Fibroblast of lung (primary cell): ENCODE data around the gene PELO. TPM values are rescaled to one million over a fixed set of nuclear protein-coding genes. Genes with fewer than 3 reads are reported as not detected.

ENCODE experiments used
- DNase-seq, 2 donors: peaks; one replicate each; pipeline versions ENCODE4 v3.0.0 to v3.0.0-alpha.2; 2010; ENCODE audit warnings: low read depth in 2 of 2
- H2AFZ ChIP-seq: 2 replicates; pipeline ENCODE4 v1.5.1; 2012; ENCODE audit warnings: low read length, control low read depth, inconsistent platforms
- H3K27ac ChIP-seq: 2 replicates; pipeline ENCODE4 v1.5.1; 2011; ENCODE audit warnings: low read length, control low read depth; ENCODE audit not compliant: insufficient read depth
- H3K27me3 ChIP-seq: 2 replicates; pipeline ENCODE4 v1.5.1; 2011; ENCODE audit warnings: mild to moderate bottlenecking, low read length; ENCODE audit not compliant: control insufficient read depth, insufficient read depth
- H3K36me3 ChIP-seq: 2 replicates; pipeline ENCODE4 v1.5.1; 2011; ENCODE audit warnings: low read length; ENCODE audit not compliant: control insufficient read depth, insufficient read depth
- H3K4me1 ChIP-seq: 2 replicates; pipeline ENCODE4 v1.5.1; 2011; ENCODE audit warnings: low read length; ENCODE audit not compliant: control insufficient read depth, insufficient read depth; ENCODE audit errors: extremely low read depth
- H3K4me2 ChIP-seq: 2 replicates; pipeline ENCODE4 v1.5.1; 2011; ENCODE audit warnings: low read length, control low read depth; ENCODE audit not compliant: insufficient read depth; ENCODE audit errors: extremely low read depth
- H3K4me3 ChIP-seq, 4 experiments: fragments of 200-600 bp in 1 of 4; sonication (generic) in 1 of 4; replicated peaks in 1 of 4; 2 replicates each; pipeline ENCODE4 v1.5.1; 2011 to 2016; ENCODE audit warnings: low read length in 4 of 4, low read depth in 3 of 4, mild to moderate bottlenecking in 3 of 4, control low read depth in 2 of 4, inconsistent platforms in 1 of 4, mixed read lengths in 1 of 4; ENCODE audit not compliant: insufficient read depth in 1 of 4; ENCODE audit errors: control extremely low read depth in 1 of 4
- H3K79me2 ChIP-seq: 2 replicates; pipeline ENCODE4 v1.5.1; 2012; ENCODE audit warnings: mild to moderate bottlenecking, low read length, inconsistent platforms; ENCODE audit not compliant: control insufficient read depth, insufficient read depth
- H3K9ac ChIP-seq: 2 replicates; pipeline ENCODE4 v1.5.1; 2011; ENCODE audit warnings: mild to moderate bottlenecking, low read length, control low read depth; ENCODE audit not compliant: insufficient read depth
- H3K9me3 ChIP-seq: 2 replicates; pipeline ENCODE4 v1.5.1; 2012; ENCODE audit warnings: low read depth, low read length; ENCODE audit not compliant: control insufficient read depth, insufficient read depth
- H4K20me1 ChIP-seq: 2 replicates; pipeline ENCODE4 v1.5.1; 2011; ENCODE audit warnings: low read length; ENCODE audit not compliant: control insufficient read depth, insufficient read depth; ENCODE audit errors: extremely low read depth
- CTCF ChIP-seq, 2 donors: IDR thresholded peaks in 1 of 2; conservative IDR thresholded peaks in 1 of 2; 1 replicate in 1 of 2; 2 replicates in 1 of 2; pipeline ENCODE4 v1.5.1; 2011 to 2012; ENCODE audit warnings: low read length in 2 of 2, control low read depth in 1 of 2, inconsistent platforms in 1 of 2, low read depth in 1 of 2, mild to moderate bottlenecking in 1 of 2
- EZH2 ChIP-seq: IDR thresholded peaks from 2 replicates; pipeline ENCODE4 v1.5.1; 2012; ENCODE audit warnings: low read length, control low read depth, mild to moderate bottlenecking; ENCODE audit errors: missing control alignments
- polyA plus RNA-seq, 2 donors: library from polyadenylated mRNA; depleted of rRNA in 1 of 2; stranded (reverse) in 1 of 2; unstranded in 1 of 2; fragments of >200 nt; gene quantifications; 2 replicates each; pipeline ENCODE4 v1.2.1, GENCODE V29; 2011 to 2012; ENCODE audit warnings: missing spikeins in 1 of 2
- total RNA-seq: library from RNA; depleted of rRNA; stranded (reverse); fragments of >200 nt; gene quantifications from 2 replicates; pipeline ENCODE4 v1.2.1, GENCODE V29; 2014

Gene PELO
- total and polyA plus RNA-seq, 2 donors (not counting 1 experiment from before 2014, with no cell fraction given): 30.5 to 45.2 TPM

GRCh38 chr5:52767217-52767743 lies 20.4 kb upstream of the PELO start:
- Histone ChIP-seq H3K27ac (no peak overlapping the region), H3K4me1 (no peaks in the 10 kb centered on the region), H3K9ac (no peak overlapping the region), H2AFZ (no peak overlapping the region), H3K27me3 (no peaks in the 10 kb centered on the region), H3K9me3 (no peaks in the 10 kb centered on the region), H3K4me3 (no peak overlapping the region), H3K79me2 (no peaks in the 10 kb centered on the region), H4K20me1 (no peaks in the 10 kb centered on the region), H3K36me3 (no peaks in the 10 kb centered on the region), H3K4me2 (no peak overlapping the region)
- no peak for DNase-seq
- no peak for TF ChIP-seq EZH2
- no peak for TF ChIP-seq CTCF (conservative IDR thresholded peaks at IDR 0.05 in 1 of 2, IDR thresholded peaks at IDR 0.05 in 1 of 2; ENCODE audit: low read depth in 1 of 2, low read length in 2 of 2)

- Histone ChIP-seq H3K27me3 (no peaks in the 10 kb centered on the region), H3K9me3 (no peaks in the 10 kb centered on the region), H4K20me1 (no peaks in the 10 kb centered on the region), H3K4me3 (no peak overlapping the region), H2AFZ (no peak overlapping the region), H3K36me3 (no peaks in the 10 kb centered on the region), H3K4me2 (no peak overlapping the region), H3K27ac (no peak overlapping the region), H3K4me1 (no peaks in the 10 kb centered on the region), H3K9ac (no peak overlapping the region), H3K79me2 (no peaks in the 10 kb centered on the region)
- DNase-seq: no peak
- TF ChIP-seq EZH2 (no peak), CTCF (conservative IDR thresholded peaks at IDR 0.05 in 1 of 2, IDR thresholded peaks at IDR 0.05 in 1 of 2; ENCODE audit: low read depth in 1 of 2, low read length in 2 of 2) (no peak)
Measured at GRCh38 chr5:52767766-52768480, 19.8 kb upstream of the PELO start.

GRCh38 chr5:52769061-52769460 lies 18.7 kb upstream of the PELO start:
- no peaks in the 10 kb centered on the region for H3K4me1 ChIP-seq
- no peaks in the 10 kb centered on the region for H3K9me3 ChIP-seq
- TF ChIP-seq CTCF (conservative IDR thresholded peaks at IDR 0.05 in 1 of 2, IDR thresholded peaks at IDR 0.05 in 1 of 2; ENCODE audit: low read depth in 1 of 2, low read length in 2 of 2) (no peak), EZH2 (no peak)
- H3K4me2 ChIP-seq: no peak overlapping the region
- H3K27me3 ChIP-seq: no peaks in the 10 kb centered on the region
- no peak overlapping the region for H3K9ac ChIP-seq
- no peaks in the 10 kb centered on the region for H3K36me3 ChIP-seq
- H3K4me3 ChIP-seq: no peak overlapping the region
- H4K20me1 ChIP-seq: no peaks in the 10 kb centered on the region
- H2AFZ ChIP-seq: no peak overlapping the region
- H3K27ac ChIP-seq: no peak overlapping the region
- no peak for DNase-seq
- no peaks in the 10 kb centered on the region for H3K79me2 ChIP-seq
